Neural progenitor cell (in vitro differentiated cells): Measurements from ENCODE around the gene DCTN3. TPM values are rescaled to one million over a fixed set of nuclear protein-coding genes. Genes with fewer than 3 reads are reported as not detected.

Source experiments
- DNase-seq: peaks from one replicate; pipeline ENCODE4 v3.0.0-alpha.2; 2016; ENCODE audit warnings: low spot score
- H2AFZ ChIP-seq: fragments of 200-600 bp; sonication (generic); replicated peaks from 2 replicates; pipeline ENCODE4 v1.6.1; 2016; ENCODE audit warnings: antibody characterized with exemption
- H3F3A ChIP-seq: fragments of 200-600 bp; sonication (generic); 2 replicates; pipeline ENCODE4 v1.6.1; 2016; ENCODE audit warnings: antibody characterized with exemption, low read depth
- H3K27ac ChIP-seq: fragments of 200-600 bp; sonication (generic); 2 replicates; pipeline ENCODE4 v1.5.1; 2016; ENCODE audit warnings: mild to moderate bottlenecking
- H3K27me3 ChIP-seq: fragments of 200-600 bp; sonication (generic); 2 replicates; pipeline ENCODE4 v1.6.1; 2016; ENCODE audit warnings: mild to moderate bottlenecking, moderate library complexity
- H3K36me3 ChIP-seq: fragments of 200-600 bp; sonication (generic); 2 replicates; pipeline ENCODE4 v1.5.1; 2016
- H3K4me1 ChIP-seq: fragments of 200-600 bp; sonication (generic); 2 replicates; pipeline ENCODE4 v1.6.1; 2016; ENCODE audit warnings: mixed run types
- H3K4me2 ChIP-seq: fragments of 200-600 bp; sonication (generic); 2 replicates; pipeline ENCODE4 v1.6.1; 2016
- H3K4me3 ChIP-seq: fragments of 200-600 bp; sonication (generic); 2 replicates; pipeline ENCODE4 v1.5.1; 2016
- H3K79me2 ChIP-seq: fragments of 200-600 bp; sonication (generic); 2 replicates; pipeline ENCODE4 v1.6.1; 2016; ENCODE audit warnings: low read depth
- H3K9ac ChIP-seq: fragments of 200-600 bp; sonication (generic); 2 replicates; pipeline ENCODE4 v1.6.1; 2016
- H3K9me3 ChIP-seq: fragments of 200-600 bp; sonication (generic); 2 replicates; pipeline ENCODE4 v1.5.1; 2016; ENCODE audit warnings: low read depth
- H4K20me1 ChIP-seq: fragments of 200-600 bp; sonication (generic); 2 replicates; pipeline ENCODE4 v1.6.1; 2016; ENCODE audit warnings: low read depth
- H3K27ac Mint-ChIP-seq: 3 replicates; pipeline ENCODE4 v1.8.0; 2021; ENCODE audit warnings: mixed read lengths
- H3K27me3 Mint-ChIP-seq: 2 replicates; pipeline ENCODE4 v1.8.0; 2022; ENCODE audit warnings: low read depth, mild to moderate bottlenecking, inconsistent platforms, moderate library complexity, mixed read lengths; ENCODE audit not compliant: insufficient read depth
- H3K36me3 Mint-ChIP-seq: 3 replicates; pipeline ENCODE4 v1.8.0; 2021; ENCODE audit warnings: mixed read lengths
- H3K4me1 Mint-ChIP-seq: 3 replicates; pipeline ENCODE4 v1.8.0; 2021; ENCODE audit warnings: mixed read lengths
- H3K4me3 Mint-ChIP-seq: 3 replicates; pipeline ENCODE4 v1.8.0; 2021; ENCODE audit warnings: mild to moderate bottlenecking, moderate library complexity, mixed read lengths
- H3K9me3 Mint-ChIP-seq: 3 replicates; pipeline ENCODE4 v1.8.0; 2020; ENCODE audit warnings: mixed read lengths
- CTCF ChIP-seq: fragments of 200-600 bp; sonication (generic); IDR thresholded peaks from 2 replicates; pipeline ENCODE4 v1.5.1; 2017; ENCODE audit warnings: antibody characterized with exemption, mild to moderate bottlenecking
- EZH2 ChIP-seq: fragments of 200-600 bp; sonication (generic); IDR thresholded peaks from 2 replicates; pipeline ENCODE4 v1.6.1; 2017; ENCODE audit warnings: antibody characterized with exemption, mild to moderate bottlenecking, moderate library complexity
- EZH2phosphoT487 ChIP-seq: fragments of 200-600 bp; sonication (generic); IDR thresholded peaks from 2 replicates; pipeline ENCODE4 v1.6.1; 2017; ENCODE audit warnings: antibody characterized with exemption
- total RNA-seq: library from RNA; depleted of rRNA; stranded (reverse); fragments of >200 nt; gene quantifications from 2 replicates; pipeline ENCODE4 v1.2.3, GENCODE V29; 2015; ENCODE audit warnings: low replicate concordance

DCTN3 gene
- total RNA-seq, 1 donor from 2014 or later = 45.6 TPM

GRCh38 chr9:34650816-34651215 lies 30.5 kb upstream of the DCTN3 start:
- no peak for DNase-seq
- peak overlapping the region; percentile 81 for H3K4me2 ChIP-seq

GRCh38 chr9:34648673-34649072 lies 28.4 kb upstream of the DCTN3 start:
- no peak for DNase-seq
- no peak overlapping the region for H3K9ac ChIP-seq
- H3K4me1 ChIP-seq = peaks cover 32% of the 10 kb centered on the region
- H3K9me3 ChIP-seq = no peaks in the 10 kb centered on the region
- no peak overlapping the region for H2AFZ ChIP-seq
- no peak overlapping the region for H3K27ac Mint-ChIP-seq
- peaks cover 16% of the 10 kb centered on the region for H3K79me2 ChIP-seq
- peaks cover 13% of the 10 kb centered on the region for H3K36me3 Mint-ChIP-seq
- H3K36me3 ChIP-seq = no peaks in the 10 kb centered on the region
- TF ChIP-seq EZH2phosphoT487 = no peak
- no peak overlapping the region for H3K4me3 ChIP-seq
- peaks cover 35% of the 10 kb centered on the region for H3F3A ChIP-seq
- no peak overlapping the region for H3K4me2 ChIP-seq
- H3K27me3 ChIP-seq = no peaks in the 10 kb centered on the region
- H3K27me3 Mint-ChIP-seq = peaks cover 9% of the 10 kb centered on the region
- peaks cover 58% of the 10 kb centered on the region for H3K4me1 Mint-ChIP-seq
- no peaks in the 10 kb centered on the region for H3K9me3 Mint-ChIP-seq
- peaks cover 8% of the 10 kb centered on the region for H4K20me1 ChIP-seq
- no peak overlapping the region for H3K27ac ChIP-seq
- H3K4me3 Mint-ChIP-seq = peak overlapping the region; percentile 93

More at GRCh38 chr9:34650816-34651215, 30.5 kb upstream of the DCTN3 start:
- peaks cover 37% of the 10 kb centered on the region for H3K4me1 ChIP-seq
- no peaks in the 10 kb centered on the region for H3K36me3 ChIP-seq
- TF ChIP-seq EZH2 (no peak), CTCF (no peak), EZH2phosphoT487 (no peak)
- H2AFZ ChIP-seq = no peak overlapping the region
- H4K20me1 ChIP-seq = peaks cover 8% of the 10 kb centered on the region
- H3K9me3 ChIP-seq = no peaks in the 10 kb centered on the region
- H3F3A ChIP-seq = peaks cover 35% of the 10 kb centered on the region
- H3K27me3 Mint-ChIP-seq = peaks cover 9% of the 10 kb centered on the region
- H3K4me1 Mint-ChIP-seq = peaks cover 71% of the 10 kb centered on the region
- no peak overlapping the region for H3K4me3 ChIP-seq
- no peak overlapping the region for H3K27ac ChIP-seq
- H3K27me3 ChIP-seq = no peaks in the 10 kb centered on the region
- no peaks in the 10 kb centered on the region for H3K9me3 Mint-ChIP-seq
- H3K79me2 ChIP-seq = peaks cover 16% of the 10 kb centered on the region
- H3K36me3 Mint-ChIP-seq = peaks cover 13% of the 10 kb centered on the region
- no peak overlapping the region for H3K9ac ChIP-seq
- peak overlapping the region; percentile 85 for H3K4me3 Mint-ChIP-seq
- H3K27ac Mint-ChIP-seq = peak overlapping the region; percentile 96

GRCh38 chr9:34647651-34648050 lies 27.4 kb upstream of the DCTN3 start:
- Histone ChIP-seq H2AFZ (no peak overlapping the region), H3K27me3 (no peaks in the 10 kb centered on the region), H3K27ac (no peak overlapping the region), H3F3A (peaks cover 31% of the 10 kb centered on the region), H3K79me2 (peaks cover 16% of the 10 kb centered on the region), H3K9ac (peak overlapping the region; percentile 36), H3K9me3 (no peaks in the 10 kb centered on the region), H3K4me1 (peaks cover 22% of the 10 kb centered on the region), H4K20me1 (peaks cover 8% of the 10 kb centered on the region), H3K4me2 (peak overlapping the region; percentile 97), H3K36me3 (no peaks in the 10 kb centered on the region), H3K4me3 (peak overlapping the region; percentile 61)
- H3K27me3 Mint-ChIP-seq = peaks cover 7% of the 10 kb centered on the region
- peaks cover 13% of the 10 kb centered on the region for H3K36me3 Mint-ChIP-seq
- peak overlapping the region; percentile 93 for H3K4me3 Mint-ChIP-seq
- H3K27ac Mint-ChIP-seq = peak overlapping the region; percentile 76
- DNase-seq = no peak
- no peaks in the 10 kb centered on the region for H3K9me3 Mint-ChIP-seq
- H3K4me1 Mint-ChIP-seq = peaks cover 49% of the 10 kb centered on the region
- no peak for TF ChIP-seq CTCF
- no peak for TF ChIP-seq EZH2

- Mint-ChIP-seq H3K36me3 (peaks cover 13% of the 10 kb centered on the region), H3K9me3 (no peaks in the 10 kb centered on the region), H3K4me1 (peaks cover 42% of the 10 kb centered on the region), H3K27me3 (peaks cover 7% of the 10 kb centered on the region), H3K4me3 (peak overlapping the region; percentile 93), H3K27ac (peak overlapping the region; percentile 76)
- peaks cover 25% of the 10 kb centered on the region for H3F3A ChIP-seq
- peaks cover 16% of the 10 kb centered on the region for H3K79me2 ChIP-seq
- peak overlapping the region; percentile 81 for H3K27ac ChIP-seq
- no peaks in the 10 kb centered on the region for H3K36me3 ChIP-seq
- peak overlapping the region; percentile 61 for H3K4me3 ChIP-seq
- H3K27me3 ChIP-seq = no peaks in the 10 kb centered on the region
- TF ChIP-seq EZH2phosphoT487 (no peak), EZH2 (no peak), CTCF (no peak)
- DNase-seq = no peak
- peak overlapping the region; percentile 87 for H2AFZ ChIP-seq
- no peaks in the 10 kb centered on the region for H3K9me3 ChIP-seq
- peaks cover 21% of the 10 kb centered on the region for H3K4me1 ChIP-seq
- peak overlapping the region; percentile 97 for H3K4me2 ChIP-seq
- peaks cover 8% of the 10 kb centered on the region for H4K20me1 ChIP-seq
- H3K9ac ChIP-seq = peak overlapping the region; percentile 36
Observed at GRCh38 chr9:34647084-34647403, 26.7 kb upstream of the DCTN3 start.
